Epithelial cell of esophagus (primary cell): ENCODE measurements around the gene PLSCR1.

ENCODE experiments used
- DNase-seq: peaks from one replicate; pipeline ENCODE4 v3.0.0; 2010; ENCODE audit warnings: low read depth
- H3K4me3 ChIP-seq: 2 replicates; pipeline ENCODE4 v1.5.1; 2011; ENCODE audit warnings: mild to moderate bottlenecking, low read length, control low read depth
- TF ChIP-seq, protein P1 (sequence below): IDR thresholded peaks from 2 replicates; pipeline ENCODE4 v1.5.1; 2011; ENCODE audit warnings: low read depth, mild to moderate bottlenecking, low read length, control low read depth, inconsistent platforms; ENCODE audit not compliant: insufficient read depth; ENCODE audit errors: missing control alignments

The PLSCR1 gene

DNA sequence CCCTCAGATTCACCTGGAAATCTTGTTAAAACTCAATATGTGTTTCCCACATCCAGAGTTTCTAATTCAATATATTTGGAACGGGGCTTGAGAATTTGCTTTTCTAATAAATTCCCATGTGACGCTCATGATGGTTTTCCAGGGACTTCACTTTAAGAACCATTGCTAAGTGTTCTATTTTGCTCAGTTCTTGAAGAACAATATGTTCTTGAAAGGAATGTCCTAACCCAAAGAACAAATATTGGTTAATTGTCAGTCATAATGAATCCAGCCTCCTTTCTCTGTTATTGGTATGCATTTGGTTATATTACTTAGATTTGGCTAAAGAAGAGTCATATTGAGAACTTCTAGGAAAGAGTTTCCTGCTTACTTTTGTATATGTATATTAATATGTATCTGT, 70.7 kb downstream of the PLSCR1 start:
- TF ChIP-seq, protein P1, sequence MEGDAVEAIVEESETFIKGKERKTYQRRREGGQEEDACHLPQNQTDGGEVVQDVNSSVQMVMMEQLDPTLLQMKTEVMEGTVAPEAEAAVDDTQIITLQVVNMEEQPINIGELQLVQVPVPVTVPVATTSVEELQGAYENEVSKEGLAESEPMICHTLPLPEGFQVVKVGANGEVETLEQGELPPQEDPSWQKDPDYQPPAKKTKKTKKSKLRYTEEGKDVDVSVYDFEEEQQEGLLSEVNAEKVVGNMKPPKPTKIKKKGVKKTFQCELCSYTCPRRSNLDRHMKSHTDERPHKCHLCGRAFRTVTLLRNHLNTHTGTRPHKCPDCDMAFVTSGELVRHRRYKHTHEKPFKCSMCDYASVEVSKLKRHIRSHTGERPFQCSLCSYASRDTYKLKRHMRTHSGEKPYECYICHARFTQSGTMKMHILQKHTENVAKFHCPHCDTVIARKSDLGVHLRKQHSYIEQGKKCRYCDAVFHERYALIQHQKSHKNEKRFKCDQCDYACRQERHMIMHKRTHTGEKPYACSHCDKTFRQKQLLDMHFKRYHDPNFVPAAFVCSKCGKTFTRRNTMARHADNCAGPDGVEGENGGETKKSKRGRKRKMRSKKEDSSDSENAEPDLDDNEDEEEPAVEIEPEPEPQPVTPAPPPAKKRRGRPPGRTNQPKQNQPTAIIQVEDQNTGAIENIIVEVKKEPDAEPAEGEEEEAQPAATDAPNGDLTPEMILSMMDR = no peak
- H3K4me3 ChIP-seq = no peak overlapping the region
- no peak for DNase-seq

DNA sequence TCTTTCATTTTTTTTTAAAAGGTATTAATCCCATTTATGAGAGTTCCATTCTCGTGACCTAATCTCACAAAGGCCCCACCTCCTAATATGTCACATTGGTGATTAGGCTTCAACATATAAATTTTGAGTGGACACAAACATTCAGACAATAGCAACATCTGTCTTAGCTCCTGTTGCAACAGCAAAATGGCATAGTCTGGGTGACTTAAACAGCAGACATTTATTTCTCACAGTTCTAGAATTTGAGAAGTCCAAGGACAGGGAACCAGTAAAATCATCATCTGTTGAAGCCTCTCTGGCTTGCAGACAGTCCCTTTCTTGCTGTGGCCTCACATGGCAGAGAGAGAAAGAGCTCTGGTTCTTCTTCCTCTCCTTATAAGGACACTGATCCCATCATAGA, 71.8 kb downstream of the PLSCR1 start:
- no peak for DNase-seq
- TF ChIP-seq, protein P1 = no peak
- no peak overlapping the region for H3K4me3 ChIP-seq

DNA sequence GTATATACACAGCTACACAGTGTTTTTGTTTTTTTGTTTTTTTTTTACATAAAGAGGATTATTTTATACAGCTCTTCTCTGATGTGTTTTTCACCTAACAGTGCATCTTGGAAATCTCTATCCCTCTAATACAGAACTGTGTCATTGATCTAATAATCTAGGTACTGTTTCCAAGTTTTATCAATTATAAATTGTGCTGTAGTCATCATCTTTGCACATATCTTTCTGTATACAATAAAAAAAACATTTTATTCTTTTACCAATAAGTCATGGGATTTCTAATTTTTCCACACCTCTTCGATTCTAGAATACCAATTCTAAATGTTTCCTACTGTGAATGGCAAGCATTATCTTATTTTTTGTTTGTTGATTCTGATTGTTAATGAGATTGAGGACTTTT, 73.4 kb downstream of the PLSCR1 start:
- H3K4me3 ChIP-seq = no peak overlapping the region
- DNase-seq = no peak
- TF ChIP-seq, protein P1 = no peak

DNA sequence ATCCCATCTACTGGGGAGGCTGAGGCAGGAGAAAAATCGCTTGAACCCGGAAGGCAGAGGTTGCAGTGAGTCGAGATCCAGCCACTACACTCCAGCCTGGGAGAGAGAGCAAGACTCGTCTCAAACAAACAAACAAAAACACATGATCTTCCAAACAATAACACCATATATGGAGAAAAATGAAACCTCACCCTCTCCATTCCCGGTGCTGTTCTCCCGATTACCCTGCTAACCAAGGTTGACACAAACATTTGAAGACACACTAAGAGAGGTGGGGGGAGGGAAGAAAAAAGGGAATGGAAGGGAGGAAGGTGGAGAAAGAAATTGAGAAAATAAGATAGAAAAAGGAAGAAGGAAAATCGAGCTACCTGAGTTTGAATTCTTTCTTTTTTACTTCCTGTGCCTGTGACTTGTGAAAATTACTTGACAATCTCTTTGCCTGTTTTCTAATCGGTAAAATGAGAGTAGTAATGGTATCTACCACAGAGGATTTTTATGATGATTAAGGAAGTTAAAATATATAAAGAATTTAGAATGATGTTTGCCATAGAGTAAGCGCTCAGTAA, 73.9 kb downstream of the PLSCR1 start:
- no peak overlapping the region for H3K4me3 ChIP-seq
- DNase-seq = no peak
- TF ChIP-seq, protein P1 = no peak

DNA sequence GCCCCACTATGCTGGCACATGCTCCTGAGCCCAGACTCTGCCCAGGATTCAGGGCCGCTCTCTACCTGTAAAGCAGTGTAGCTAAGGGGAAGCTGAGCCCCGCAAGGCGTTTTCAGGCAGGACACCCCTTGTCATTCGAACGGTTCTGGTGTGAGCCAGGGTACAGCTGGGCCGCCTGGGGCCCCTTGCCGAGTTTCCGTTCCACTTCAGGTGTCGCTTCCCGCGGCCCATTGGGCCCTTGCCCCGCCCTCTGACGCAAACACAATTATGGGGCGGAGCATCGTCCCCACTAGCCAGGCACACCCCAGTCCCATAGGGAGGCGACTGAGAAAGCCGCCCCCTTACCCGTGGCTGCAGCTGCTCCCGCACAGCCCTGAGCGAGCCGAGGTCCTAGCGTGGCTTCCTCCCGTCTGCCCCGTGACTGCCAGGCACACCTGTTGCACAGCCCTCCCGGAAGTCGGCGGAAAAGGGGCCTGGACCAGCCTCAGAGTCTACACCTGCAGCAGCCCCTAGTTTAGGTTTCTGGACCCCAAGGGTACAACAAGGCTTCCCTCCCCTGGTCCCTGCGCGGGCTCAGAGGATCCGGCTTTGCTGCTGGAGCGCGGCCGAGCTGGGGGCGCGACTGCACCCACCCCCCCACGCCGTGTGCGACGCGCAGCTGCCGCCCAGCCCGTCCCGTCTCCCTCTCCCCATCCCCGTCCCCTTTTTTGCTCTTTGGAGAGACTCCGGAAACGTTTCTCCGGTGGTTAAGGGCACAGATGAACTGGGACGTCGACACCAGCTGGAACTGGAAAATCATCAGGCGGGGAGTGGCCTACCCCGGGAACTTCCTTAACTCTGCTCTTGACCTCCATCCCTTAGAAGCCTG, 75.0 kb downstream of the PLSCR1 start, which contains the start of gene PLSCR2:
Gene PLSCR2, minus strand, starts transcription at position 412 of the 868 bp plus-strand sequence. CDS start 9,657 bp downstream, outside the sequence.
- DNase-seq = peak; percentile 23
- H3K4me3 ChIP-seq = peak within 1 kb of the TSS; percentile 61
- TF ChIP-seq, protein P1 = no peak

DNA sequence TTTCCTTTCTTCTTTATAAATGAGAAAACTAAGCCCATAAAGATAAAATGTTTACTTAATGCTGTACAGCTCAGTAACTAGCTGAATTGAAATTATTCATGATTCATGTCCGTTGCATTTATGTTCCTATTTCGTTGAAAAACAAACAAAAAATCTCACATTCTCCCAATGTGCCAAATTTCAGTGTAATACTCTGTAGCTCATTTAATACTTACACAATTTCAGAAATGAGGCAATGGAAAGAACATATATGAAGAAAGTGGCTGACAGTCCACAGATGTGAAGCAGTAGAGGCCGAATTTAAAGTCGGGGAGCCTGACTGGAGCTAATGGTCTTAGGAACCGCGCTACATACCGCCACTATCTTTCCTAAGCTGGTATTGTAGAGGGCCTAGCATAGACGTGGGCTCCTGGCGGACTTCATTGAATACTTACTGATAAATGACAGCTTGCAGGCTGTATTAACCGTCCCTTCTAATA, 75.7 kb downstream of the PLSCR1 start:
- peak; percentile 6 for DNase-seq
- peak overlapping the region; percentile 61 for H3K4me3 ChIP-seq
- TF ChIP-seq, protein P1 = no peak
